Smooth muscle cell (in vitro differentiated cells): ENCODE results near the gene PGLYRP3. TPM values are rescaled to one million over a fixed set of nuclear protein-coding genes. Genes with fewer than 3 reads are reported as not detected.

ENCODE experiments used
- DNase-seq: peaks from one replicate; lab custom pipeline; 2025; ENCODE audit not compliant: unreplicated experiment; lab: John Stamatoyannopoulos, UW
- H2AFZ ChIP-seq: fragments of 200-600 bp; sonication (generic); 2 replicates; pipeline ENCODE4 v1.6.0; 2016; ENCODE audit warnings: antibody characterized with exemption, low read depth, mild to moderate bottlenecking
- H3F3A ChIP-seq: fragments of 200-600 bp; sonication (generic); 2 replicates; pipeline ENCODE4 v1.6.0; 2017; ENCODE audit warnings: antibody characterized with exemption, low read depth
- H3K27ac ChIP-seq: fragments of 200-600 bp; sonication (generic); 2 replicates; pipeline ENCODE4 v1.5.1; 2016; ENCODE audit warnings: low read depth, mild to moderate bottlenecking
- H3K27me3 ChIP-seq: fragments of 200-600 bp; sonication (generic); 2 replicates; pipeline ENCODE4 v1.6.1; 2016; ENCODE audit warnings: low read depth, mild to moderate bottlenecking
- H3K36me3 ChIP-seq: fragments of 200-600 bp; sonication (generic); 2 replicates; pipeline ENCODE4 v1.5.1; 2016; ENCODE audit warnings: low read depth
- H3K4me1 ChIP-seq: fragments of 200-600 bp; sonication (generic); 2 replicates; pipeline ENCODE4 v1.5.1; 2016; ENCODE audit warnings: low read depth
- H3K4me2 ChIP-seq: fragments of 200-600 bp; sonication (generic); 2 replicates; pipeline ENCODE4 v1.6.0; 2016; ENCODE audit warnings: mild to moderate bottlenecking
- H3K4me3 ChIP-seq: fragments of 200-600 bp; sonication (generic); 2 replicates; pipeline ENCODE4 v1.5.1; 2016; ENCODE audit warnings: mild to moderate bottlenecking
- H3K79me2 ChIP-seq: fragments of 200-600 bp; sonication (generic); 2 replicates; pipeline ENCODE4 v1.6.0; 2016; ENCODE audit warnings: low read depth, mild to moderate bottlenecking
- H3K9ac ChIP-seq: fragments of 200-600 bp; sonication (generic); 2 replicates; pipeline ENCODE4 v1.6.0; 2016; ENCODE audit warnings: low read depth
- H3K9me3 ChIP-seq: fragments of 200-600 bp; sonication (generic); replicated peaks from 2 replicates; pipeline ENCODE4 v1.5.1; 2016; ENCODE audit warnings: low read depth
- H4K20me1 ChIP-seq: fragments of 200-600 bp; sonication (generic); 2 replicates; pipeline ENCODE4 v1.6.0; 2016; ENCODE audit warnings: low read depth
- CTCF ChIP-seq: fragments of 200-600 bp; sonication (generic); IDR thresholded peaks from 2 replicates; pipeline ENCODE4 v1.5.1; 2017; ENCODE audit warnings: borderline replicate concordance, mild to moderate bottlenecking, antibody characterized with exemption; ENCODE audit not compliant: insufficient read depth, poor library complexity, severe bottlenecking
- WGBS: methylation state at CpG from one replicate; pipeline ENCODE4 v1.1.7; 2016; ENCODE audit warnings: low lambda C conversion rate; 5-methylcytosine and 5-hydroxymethylcytosine counted together
- polyA plus RNA-seq: library from polyadenylated mRNA; unstranded; fragments of >200 nt; fragmentation: Nextera tagmentation; extraction: Ambion mirVana; gene quantifications from 2 replicates; pipeline ENCODE4 v1.2.1, GENCODE V29; 2016
- total RNA-seq: library from RNA; depleted of rRNA; stranded (reverse); fragments of >200 nt; gene quantifications from 2 replicates; pipeline ENCODE4 v1.2.3, GENCODE V29; 2014

PGLYRP3 gene
- total and polyA plus RNA-seq, 2 experiments from 2014 or later: 0.31 TPM; not detected in 1

- no peak overlapping the region for H3K4me2 ChIP-seq
- H4K20me1 ChIP-seq: no peaks in the 10 kb centered on the region
- H3F3A ChIP-seq: no peaks in the 10 kb centered on the region
- H3K9me3 ChIP-seq: no peaks in the 10 kb centered on the region
- 86% methylated on average over 11 of the region's 11 CpGs for WGBS
- no peaks in the 10 kb centered on the region for H3K79me2 ChIP-seq
- H3K27ac ChIP-seq: no peak overlapping the region
- no peak for TF ChIP-seq CTCF
- no peaks in the 10 kb centered on the region for H3K36me3 ChIP-seq
- no peak overlapping the region for H3K9ac ChIP-seq
- no peak overlapping the region for H2AFZ ChIP-seq
- no peaks in the 10 kb centered on the region for H3K4me1 ChIP-seq
- DNase-seq: no peak
- no peaks in the 10 kb centered on the region for H3K27me3 ChIP-seq
- H3K4me3 ChIP-seq: no peak overlapping the region
Observed at GRCh38 chr1:153360592-153361479, 48.1 kb upstream of the PGLYRP3 start.

GRCh38 chr1:153360190-153360589 is 47.4 kb upstream of the PGLYRP3 start:
- H3K4me1 ChIP-seq: no peaks in the 10 kb centered on the region
- H3K27me3 ChIP-seq: no peaks in the 10 kb centered on the region
- no peaks in the 10 kb centered on the region for H3K36me3 ChIP-seq
- H3K4me3 ChIP-seq: no peak overlapping the region
- DNase-seq: no peak
- H3K9ac ChIP-seq: no peak overlapping the region
- no peak overlapping the region for H3K4me2 ChIP-seq
- 96% methylated on average over 2 of the region's 2 CpGs for WGBS
- TF ChIP-seq CTCF: no peak
- no peaks in the 10 kb centered on the region for H3K79me2 ChIP-seq
- no peak overlapping the region for H3K27ac ChIP-seq
- no peaks in the 10 kb centered on the region for H3F3A ChIP-seq
- H3K9me3 ChIP-seq: no peaks in the 10 kb centered on the region
- H4K20me1 ChIP-seq: no peaks in the 10 kb centered on the region
- H2AFZ ChIP-seq: no peak overlapping the region

- WGBS: 88% methylated on average over 6 of the region's 6 CpGs
- no peaks in the 10 kb centered on the region for H3K79me2 ChIP-seq
Observed at GRCh38 chr1:153359241-153359640, 46.5 kb upstream of the PGLYRP3 start.

More at GRCh38 chr1:153359241-153359640, 46.5 kb upstream of the PGLYRP3 start:
- H3K4me1 ChIP-seq: no peaks in the 10 kb centered on the region
- no peak overlapping the region for H3K9ac ChIP-seq
- no peak overlapping the region for H2AFZ ChIP-seq
- no peak overlapping the region for H3K4me3 ChIP-seq
- no peaks in the 10 kb centered on the region for H3K36me3 ChIP-seq
- H3K9me3 ChIP-seq: no peaks in the 10 kb centered on the region
- H3K27me3 ChIP-seq: no peaks in the 10 kb centered on the region
- H3K4me2 ChIP-seq: no peak overlapping the region
- no peak overlapping the region for H3K27ac ChIP-seq
- TF ChIP-seq CTCF: no peak
- DNase-seq: no peak
- no peaks in the 10 kb centered on the region for H4K20me1 ChIP-seq
- H3F3A ChIP-seq: no peaks in the 10 kb centered on the region
